Fibroblast of lung (primary cell): ENCODE data around the gene STAM.

Experiments used
- CTCF ChIP-seq, 2 donors: IDR thresholded peaks in 1 of 2; conservative IDR thresholded peaks in 1 of 2; 1 replicate in 1 of 2; 2 replicates in 1 of 2; pipeline ENCODE4 v1.5.1; 2011 to 2012; ENCODE audit warnings: low read length in 2 of 2, control low read depth in 1 of 2, inconsistent platforms in 1 of 2, low read depth in 1 of 2, mild to moderate bottlenecking in 1 of 2
- EZH2 ChIP-seq: IDR thresholded peaks from 2 replicates; pipeline ENCODE4 v1.5.1; 2012; ENCODE audit warnings: low read length, control low read depth, mild to moderate bottlenecking; ENCODE audit errors: missing control alignments

GRCh38 chr10:17742918-17743317, 99.0 kb downstream of the STAM start:
- TF ChIP-seq CTCF (conservative IDR thresholded peaks at IDR 0.05 in 1 of 2, IDR thresholded peaks at IDR 0.05 in 1 of 2; ENCODE audit: low read depth in 1 of 2, low read length in 2 of 2): peak; percentile 84 to 87
- TF ChIP-seq EZH2: no peak
